Measurements from ENCODE around the gene COL25A1. TPM values are rescaled to one million over a fixed set of nuclear protein-coding genes. Genes with fewer than 3 reads are reported as not detected.

The COL25A1 gene
- total RNA-seq, 1 experiment from 2014 or later = 4.2 TPM

DNA sequence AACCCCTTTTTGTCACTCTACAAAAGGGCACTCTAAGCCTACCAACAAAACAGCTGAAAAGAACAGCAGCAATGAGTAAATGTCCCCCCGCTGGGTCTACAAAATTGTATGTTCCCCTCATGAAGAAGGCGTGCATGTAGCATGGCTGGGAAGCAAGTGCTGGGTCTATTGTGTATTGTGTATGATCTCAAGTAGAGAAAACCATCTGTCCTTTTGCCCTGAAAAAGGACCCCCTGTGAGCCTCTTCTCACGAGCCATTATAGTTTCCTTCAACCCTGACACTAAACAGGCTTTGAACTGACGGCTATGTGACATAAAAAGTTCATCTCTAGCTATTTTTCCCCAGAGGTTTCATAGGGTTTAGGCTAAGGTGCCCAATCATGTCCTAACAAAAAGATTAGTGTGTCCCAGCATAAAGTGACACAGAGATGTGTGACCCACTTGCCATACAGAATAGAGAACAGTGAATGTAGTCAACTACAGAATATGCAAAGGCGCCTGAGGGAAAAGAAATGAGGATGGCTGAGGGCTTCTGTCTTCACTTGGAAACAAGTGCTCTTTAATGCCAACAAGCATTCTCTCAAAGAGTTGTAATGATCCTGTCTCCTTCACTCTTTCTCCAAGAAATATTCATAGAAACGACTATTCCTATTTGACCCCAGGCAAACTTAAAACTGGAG, 27.3 kb downstream of the COL25A1 start:
- Histone ChIP-seq H3K9ac (ENCODE audit: extremely low read depth, insufficient read length, low read length) (no peak overlapping the region), H2BK5ac (ENCODE audit: insufficient read length, low read length) (no peak overlapping the region), H2AK5ac (ENCODE audit: insufficient read length, low read length) (no peak overlapping the region), H3K14ac (ENCODE audit: insufficient read depth, low read length) (no peak overlapping the region), H3K4ac (ENCODE audit: low read depth, low read length) (no peak overlapping the region), H4K5ac (ENCODE audit: insufficient read length, low read depth, low read length) (no peak overlapping the region), H3K18ac (ENCODE audit: insufficient read length, low read depth, low read length) (no peak overlapping the region), H2BK120ac (ENCODE audit: low read depth, low read length, poor library complexity, severe bottlenecking) (no peak overlapping the region), H3T11ph (ENCODE audit: low read length) (no peak overlapping the region), H2BK15ac (ENCODE audit: low read depth, low read length) (no peak overlapping the region), H2BK12ac (ENCODE audit: insufficient read length, low read depth, low read length) (no peak overlapping the region), H3K4me2 (ENCODE audit: insufficient read depth, insufficient read length, low read length) (no peak overlapping the region), H4K91ac (ENCODE audit: insufficient read length, low read depth, low read length) (no peak overlapping the region), H2BK20ac (ENCODE audit: low read depth, low read length, poor library complexity, severe bottlenecking) (no peak overlapping the region), H3K4me1 (ENCODE audit: insufficient read depth, low read length) (no peaks in the 10 kb centered on the region), H3K9me3 (ENCODE audit: control insufficient read depth, low read depth, low read length) (no peaks in the 10 kb centered on the region), H4K20me1 (ENCODE audit: control insufficient read depth, insufficient read depth, insufficient read length) (no peaks in the 10 kb centered on the region), H4K8ac (replicated peaks; ENCODE audit: insufficient read length, low read depth, low read length) (no peak overlapping the region), H3K27ac (ENCODE audit: insufficient read length, low read depth, low read length) (no peak overlapping the region), H3K23me2 (ENCODE audit: insufficient read length, low read depth, low read length, poor library complexity, severe bottlenecking) (no peaks in the 10 kb centered on the region), H3K79me1 (ENCODE audit: insufficient read depth, low read depth, low read length, poor library complexity, severe bottlenecking) (no peaks in the 10 kb centered on the region), H3K56ac (ENCODE audit: insufficient read length, low read depth, low read length) (no peak overlapping the region), H3K27me3 (ENCODE audit: insufficient read depth, low read length) (no peaks in the 10 kb centered on the region), H3K23ac (ENCODE audit: insufficient read length, low read depth, low read length) (no peak overlapping the region), H3K79me2 (ENCODE audit: insufficient read depth, low read length) (no peaks in the 10 kb centered on the region), H2AFZ (ENCODE audit: low read length) (no peak overlapping the region)
- no peak overlapping the region for H3K4me3 Mint-ChIP-seq
- H3K36me3 Mint-ChIP-seq (ENCODE audit: insufficient read depth in 1 of 3, low read depth in 3 of 3) = no peaks in the 10 kb centered on the region
- TF ChIP-seq, protein P1, sequence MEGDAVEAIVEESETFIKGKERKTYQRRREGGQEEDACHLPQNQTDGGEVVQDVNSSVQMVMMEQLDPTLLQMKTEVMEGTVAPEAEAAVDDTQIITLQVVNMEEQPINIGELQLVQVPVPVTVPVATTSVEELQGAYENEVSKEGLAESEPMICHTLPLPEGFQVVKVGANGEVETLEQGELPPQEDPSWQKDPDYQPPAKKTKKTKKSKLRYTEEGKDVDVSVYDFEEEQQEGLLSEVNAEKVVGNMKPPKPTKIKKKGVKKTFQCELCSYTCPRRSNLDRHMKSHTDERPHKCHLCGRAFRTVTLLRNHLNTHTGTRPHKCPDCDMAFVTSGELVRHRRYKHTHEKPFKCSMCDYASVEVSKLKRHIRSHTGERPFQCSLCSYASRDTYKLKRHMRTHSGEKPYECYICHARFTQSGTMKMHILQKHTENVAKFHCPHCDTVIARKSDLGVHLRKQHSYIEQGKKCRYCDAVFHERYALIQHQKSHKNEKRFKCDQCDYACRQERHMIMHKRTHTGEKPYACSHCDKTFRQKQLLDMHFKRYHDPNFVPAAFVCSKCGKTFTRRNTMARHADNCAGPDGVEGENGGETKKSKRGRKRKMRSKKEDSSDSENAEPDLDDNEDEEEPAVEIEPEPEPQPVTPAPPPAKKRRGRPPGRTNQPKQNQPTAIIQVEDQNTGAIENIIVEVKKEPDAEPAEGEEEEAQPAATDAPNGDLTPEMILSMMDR (conservative IDR thresholded peaks at IDR 0.05) = no peak
- no CpG with 5 or more reads among the region's 6 CpGs for WGBS (ENCODE audit: extremely low coverage, insufficient read length, low lambda C conversion rate)
- peaks cover 5 to 8% of the 10 kb centered on the region in 2 experiments; a peak in 3 of 4 replicates for H3K4me1 Mint-ChIP-seq
- no peaks in the 10 kb centered on the region for H3K9me3 Mint-ChIP-seq
- H3K27me3 Mint-ChIP-seq (ENCODE audit: low read depth) = no peaks in the 10 kb centered on the region
- no peak overlapping the region; a peak in 1 of 7 replicates for H3K27ac Mint-ChIP-seq
- DNase-seq = no peak
